Prostate gland (tissue), 2 donors: ENCODE results near the gene LRRC8B.

Experiments used
- CTCF ChIP-seq, 4 experiments: fragments of 200-600 bp in 2 of 4; fragments of 450-650 bp in 2 of 4; sonication (generic) in 2 of 4; IDR thresholded peaks; 1 replicate in 3 of 4; 2 replicates in 1 of 4; pipeline ENCODE4 v1.5.1; 2016 to 2019; ENCODE audit warnings: antibody characterized with exemption in 4 of 4, mild to moderate bottlenecking in 2 of 4, moderate library complexity in 2 of 4
- POLR2AphosphoS5 ChIP-seq: sonication (generic); formaldehyde crosslinking; IDR thresholded peaks from one replicate; pipeline ENCODE4 v1.6.1; 2017; ENCODE audit warnings: antibody characterized with exemption

GRCh38 chr1:89599332-89599630, 74.7 kb downstream of the LRRC8B start:
- TF ChIP-seq POLR2AphosphoS5 (no peak), CTCF (IDR thresholded peaks at IDR 0.05) (no peak)
